KOPT-K1 (cell line): ENCODE data around the gene PYDC1.

Experiments used
- H3K27ac ChIP-seq: fragments of 200-600 bp; sonication (generic); 2 replicates; pipeline ENCODE4 v1.5.1; 2016; ENCODE audit warnings: antibody characterized with exemption, mild to moderate bottlenecking, low read depth, low read length; ENCODE audit not compliant: poor library complexity, severe bottlenecking
- H3K36me3 ChIP-seq: fragments of 200-600 bp; sonication (generic); 2 replicates; pipeline ENCODE4 v1.5.1; 2017; ENCODE audit warnings: antibody characterized with exemption, mild to moderate bottlenecking, low read length, moderate library complexity; ENCODE audit not compliant: insufficient read depth
- H3K9me3 ChIP-seq: fragments of 200-600 bp; sonication (generic); 2 replicates; pipeline ENCODE4 v1.5.1; 2017; ENCODE audit warnings: antibody characterized with exemption, low read length, mild to moderate bottlenecking; ENCODE audit not compliant: insufficient read depth, poor library complexity, severe bottlenecking

Gene PYDC1

GRCh38 chr16:31192856-31193642 is 23.9 kb downstream of the PYDC1 start:
- peaks cover 99% of the 10 kb centered on the region for H3K36me3 ChIP-seq
- H3K9me3 ChIP-seq, result no peaks in the 10 kb centered on the region
- no peak overlapping the region for H3K27ac ChIP-seq

GRCh38 chr16:31191697-31192428 is 25.1 kb downstream of the PYDC1 start:
- peaks cover 100% of the 10 kb centered on the region for H3K36me3 ChIP-seq
- H3K27ac ChIP-seq, result no peak overlapping the region
- no peaks in the 10 kb centered on the region for H3K9me3 ChIP-seq

- no peak overlapping the region for H3K27ac ChIP-seq
- no peaks in the 10 kb centered on the region for H3K9me3 ChIP-seq
- H3K36me3 ChIP-seq, result peaks cover 100% of the 10 kb centered on the region
Observed at GRCh38 chr16:31190818-31191444, 26.0 kb downstream of the PYDC1 start.

GRCh38 chr16:31190061-31190460 is 26.9 kb downstream of the PYDC1 start:
- H3K9me3 ChIP-seq, result no peaks in the 10 kb centered on the region
- H3K36me3 ChIP-seq, result peaks cover 100% of the 10 kb centered on the region
- no peak overlapping the region for H3K27ac ChIP-seq

GRCh38 chr16:31189412-31189778 is 27.5 kb downstream of the PYDC1 start:
- no peaks in the 10 kb centered on the region for H3K9me3 ChIP-seq
- H3K27ac ChIP-seq, result no peak overlapping the region
- H3K36me3 ChIP-seq, result peaks cover 100% of the 10 kb centered on the region

- H3K9me3 ChIP-seq, result no peaks in the 10 kb centered on the region
- peaks cover 100% of the 10 kb centered on the region for H3K36me3 ChIP-seq
- no peak overlapping the region for H3K27ac ChIP-seq
Observed at GRCh38 chr16:31188450-31189411, 28.2 kb downstream of the PYDC1 start.

- H3K36me3 ChIP-seq, result peaks cover 100% of the 10 kb centered on the region
- H3K9me3 ChIP-seq, result no peaks in the 10 kb centered on the region
- no peak overlapping the region for H3K27ac ChIP-seq
Observed at GRCh38 chr16:31187808-31188189, 29.1 kb downstream of the PYDC1 start.

- peaks cover 100% of the 10 kb centered on the region for H3K36me3 ChIP-seq
- no peaks in the 10 kb centered on the region for H3K9me3 ChIP-seq
- H3K27ac ChIP-seq, result no peak overlapping the region
Observed at GRCh38 chr16:31186930-31187807, 29.8 kb downstream of the PYDC1 start.

GRCh38 chr16:31186176-31186575 is 30.8 kb downstream of the PYDC1 start:
- no peaks in the 10 kb centered on the region for H3K9me3 ChIP-seq
- H3K36me3 ChIP-seq, result peaks cover 100% of the 10 kb centered on the region
- H3K27ac ChIP-seq, result no peak overlapping the region

- H3K27ac ChIP-seq, result no peak overlapping the region
- peaks cover 97% of the 10 kb centered on the region for H3K36me3 ChIP-seq
- H3K9me3 ChIP-seq, result no peaks in the 10 kb centered on the region
Observed at GRCh38 chr16:31185339-31185738, 31.6 kb downstream of the PYDC1 start.

- H3K9me3 ChIP-seq, result no peaks in the 10 kb centered on the region
- no peak overlapping the region for H3K27ac ChIP-seq
- peaks cover 92% of the 10 kb centered on the region for H3K36me3 ChIP-seq
Observed at GRCh38 chr16:31184888-31185287, 32.0 kb downstream of the PYDC1 start.

GRCh38 chr16:31183432-31184428 is 33.2 kb downstream of the PYDC1 start:
- H3K9me3 ChIP-seq, result no peaks in the 10 kb centered on the region
- H3K36me3 ChIP-seq, result peaks cover 81% of the 10 kb centered on the region
- no peak overlapping the region for H3K27ac ChIP-seq

GRCh38 chr16:31182391-31182790 is 34.5 kb downstream of the PYDC1 start:
- peak overlapping the region; percentile 97 for H3K27ac ChIP-seq
- no peaks in the 10 kb centered on the region for H3K9me3 ChIP-seq
- H3K36me3 ChIP-seq, result peaks cover 67% of the 10 kb centered on the region
